IPS-20b (cell line): Measurements from ENCODE around the gene KIF16B.

Experiments
- H3K27ac ChIP-seq: one replicate; pipeline ENCODE4 v1.5.1; 2013; ENCODE audit warnings: low read length
- H3K27me3 ChIP-seq: 2 replicates; pipeline ENCODE4 v1.6.1; 2013; ENCODE audit warnings: mild to moderate bottlenecking, low read length, inconsistent platforms; ENCODE audit not compliant: insufficient read depth
- H3K36me3 ChIP-seq: 2 replicates; pipeline ENCODE4 v1.6.1; 2013; ENCODE audit warnings: low read depth, mild to moderate bottlenecking, inconsistent platforms, low read length, moderate library complexity; ENCODE audit not compliant: insufficient read depth
- H3K4me1 ChIP-seq: 2 replicates; pipeline ENCODE4 v1.6.1; 2013; ENCODE audit warnings: mild to moderate bottlenecking, control low read depth, inconsistent platforms, low read length, moderate library complexity; ENCODE audit not compliant: insufficient read depth
- H3K4me3 ChIP-seq: 2 replicates; pipeline ENCODE4 v1.5.1; 2013; ENCODE audit warnings: mild to moderate bottlenecking, low read length, inconsistent platforms
- H3K9ac ChIP-seq: 2 replicates; pipeline ENCODE4 v1.6.1; 2013; ENCODE audit warnings: low read depth, mild to moderate bottlenecking, inconsistent platforms, low read length, moderate library complexity
- H3K9me3 ChIP-seq: 2 replicates; pipeline ENCODE4 v1.6.1; 2013; ENCODE audit warnings: mild to moderate bottlenecking, low read depth, low read length, inconsistent platforms; ENCODE audit not compliant: insufficient read depth

KIF16B gene

DNA sequence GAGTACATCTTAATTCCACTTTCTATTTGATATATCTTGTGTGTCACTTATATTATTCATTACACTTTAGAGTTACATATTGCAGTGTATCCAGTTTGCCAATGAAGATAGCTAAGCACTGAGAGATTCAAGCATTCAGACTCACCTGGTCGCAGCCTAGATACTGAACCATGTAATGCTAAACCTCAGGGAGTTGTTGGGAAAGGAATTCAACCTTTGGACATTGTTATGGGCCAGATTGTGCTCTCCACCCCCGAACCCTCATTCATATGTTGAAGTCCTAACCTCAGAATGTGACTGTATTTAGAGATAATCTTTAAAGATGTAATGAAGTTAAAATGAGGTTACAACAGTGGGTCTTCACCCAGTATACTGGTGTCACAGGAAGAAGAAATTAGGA lies 13.8 kb upstream of the KIF16B start:
- Histone ChIP-seq H3K4me3 (no peak overlapping the region), H3K9me3 (no peaks in the 10 kb centered on the region), H3K4me1 (peaks cover 13% of the 10 kb centered on the region), H3K27me3 (no peaks in the 10 kb centered on the region), H3K36me3 (no peaks in the 10 kb centered on the region), H3K27ac (no peak overlapping the region), H3K9ac (no peak overlapping the region)

GRCh38 chr20:16583474-16583873 lies 10.2 kb upstream of the KIF16B start:
- Histone ChIP-seq H3K4me3 (no peak overlapping the region), H3K9me3 (no peaks in the 10 kb centered on the region), H3K27ac (no peak overlapping the region), H3K27me3 (no peaks in the 10 kb centered on the region), H3K4me1 (peaks cover 19% of the 10 kb centered on the region), H3K36me3 (no peaks in the 10 kb centered on the region), H3K9ac (no peak overlapping the region)

DNA sequence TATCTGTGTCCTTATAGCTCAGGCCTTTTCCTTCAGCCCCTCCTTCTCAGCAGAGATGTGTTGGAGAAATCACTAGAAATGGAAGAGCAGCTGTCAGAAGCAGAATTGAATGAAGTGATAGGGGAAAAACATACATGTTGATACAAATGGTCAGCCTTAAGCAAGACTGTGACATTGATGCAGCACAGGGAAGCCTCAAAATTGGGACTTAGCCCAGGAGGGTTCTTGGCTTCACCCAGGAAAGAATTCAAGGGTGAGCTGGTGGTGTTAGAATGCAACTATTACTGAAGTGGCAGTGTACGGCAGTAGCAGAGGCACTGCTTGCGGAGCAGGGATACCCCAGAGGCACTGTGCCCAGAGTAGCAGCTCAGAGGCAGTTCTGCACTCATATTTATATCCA lies 8.0 kb upstream of the KIF16B start:
- Histone ChIP-seq H3K4me3 (no peak overlapping the region), H3K27ac (no peak overlapping the region), H3K36me3 (no peaks in the 10 kb centered on the region), H3K9ac (no peak overlapping the region), H3K4me1 (peaks cover 6% of the 10 kb centered on the region; the same call in 1 of the 2 replicates), H3K27me3 (no peaks in the 10 kb centered on the region), H3K9me3 (no peaks in the 10 kb centered on the region)

GRCh38 chr20:16580620-16581019 lies 7.4 kb upstream of the KIF16B start:
- Histone ChIP-seq H3K27me3 (no peaks in the 10 kb centered on the region), H3K9ac (no peak overlapping the region), H3K27ac (no peak overlapping the region), H3K4me1 (peaks cover 6% of the 10 kb centered on the region; the same call in 1 of the 2 replicates), H3K9me3 (no peaks in the 10 kb centered on the region), H3K4me3 (no peak overlapping the region), H3K36me3 (no peaks in the 10 kb centered on the region)

DNA sequence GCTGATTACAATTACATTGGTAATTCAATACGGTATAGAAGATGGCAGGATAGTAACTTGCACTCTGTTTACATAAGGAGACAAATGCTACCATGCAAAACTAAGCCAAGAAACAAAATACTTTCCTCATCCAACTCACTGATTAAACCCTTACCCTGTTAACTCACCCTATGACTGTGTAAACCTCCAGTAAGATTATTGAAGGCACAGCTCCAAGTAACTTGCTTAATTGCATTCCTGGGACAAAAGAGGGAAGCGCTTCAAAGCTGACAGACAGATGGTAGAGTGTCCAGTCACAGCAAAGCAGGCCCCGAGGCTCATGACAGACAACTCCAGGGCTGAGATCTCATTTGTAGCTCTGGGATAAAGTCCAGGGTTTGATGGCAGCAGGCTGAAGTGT lies 6.9 kb upstream of the KIF16B start:
- Histone ChIP-seq H3K27me3 (no peaks in the 10 kb centered on the region), H3K4me1 (peaks cover 6% of the 10 kb centered on the region; the same call in 1 of the 2 replicates), H3K9me3 (no peaks in the 10 kb centered on the region), H3K4me3 (no peak overlapping the region), H3K9ac (no peak overlapping the region), H3K36me3 (no peaks in the 10 kb centered on the region), H3K27ac (no peak overlapping the region)

GRCh38 chr20:16576219-16576618 lies 3.0 kb upstream of the KIF16B start:
- no peak overlapping the region for H3K9ac ChIP-seq
- no peaks in the 10 kb centered on the region for H3K36me3 ChIP-seq
- H3K9me3 ChIP-seq = no peaks in the 10 kb centered on the region
- H3K4me1 ChIP-seq = peaks cover 6% of the 10 kb centered on the region; the same call in 1 of the 2 replicates
- H3K4me3 ChIP-seq = no peak overlapping the region
- H3K27me3 ChIP-seq = no peaks in the 10 kb centered on the region; the same call in 1 of the 2 replicates
- H3K27ac ChIP-seq = no peak overlapping the region

DNA sequence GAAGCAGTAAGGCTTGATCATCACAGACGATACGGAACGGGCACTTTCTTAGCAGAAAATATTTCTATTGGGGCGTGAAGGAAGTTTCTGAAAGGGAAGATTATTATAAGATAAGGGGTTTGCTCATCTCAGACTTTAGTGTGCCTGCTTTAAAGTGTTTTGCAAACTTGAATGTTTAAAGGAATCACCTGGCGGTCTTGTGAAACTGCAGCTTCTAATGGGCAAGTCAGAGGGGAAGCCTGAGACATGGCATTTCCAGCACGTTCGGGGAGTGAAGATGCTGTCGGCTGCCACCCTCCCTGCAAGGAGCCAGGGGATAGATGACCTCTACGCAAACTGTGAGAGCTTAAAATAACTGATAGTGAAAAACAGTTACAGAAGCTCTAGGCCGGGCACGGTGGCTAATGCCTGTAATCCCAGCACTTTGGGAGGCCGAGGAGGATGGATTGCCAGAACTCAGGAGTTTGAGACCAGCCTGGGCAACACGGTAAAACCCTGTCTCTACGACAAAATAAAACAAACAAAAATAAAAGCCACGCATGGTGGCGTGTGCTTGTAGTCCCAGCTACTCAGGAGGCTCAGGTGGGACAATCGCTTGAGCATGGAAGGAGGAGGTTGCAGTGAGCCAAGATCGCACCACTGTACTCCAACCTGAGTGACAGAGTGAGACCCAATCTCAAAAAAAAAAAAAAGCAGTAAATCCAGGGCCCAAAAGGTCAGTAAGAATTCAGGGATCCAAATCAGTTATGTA lies 2.3 kb upstream of the KIF16B start:
- Histone ChIP-seq H3K9ac (peak overlapping the region; percentile 17; the same call in 1 of the 2 replicates), H3K27ac (no peak overlapping the region), H3K27me3 (no peaks in the 10 kb centered on the region; the same call in 1 of the 2 replicates), H3K4me3 (peak overlapping the region; percentile 66), H3K4me1 (peaks cover 6% of the 10 kb centered on the region; the same call in 1 of the 2 replicates), H3K9me3 (no peaks in the 10 kb centered on the region), H3K36me3 (no peaks in the 10 kb centered on the region)

- Histone ChIP-seq H3K36me3 (no peaks in the 10 kb centered on the region), H3K27me3 (no peaks in the 10 kb centered on the region; the same call in 1 of the 2 replicates), H3K9me3 (no peaks in the 10 kb centered on the region), H3K4me3 (peak overlapping the region; percentile 66), H3K9ac (peak overlapping the region; percentile 29; the same call in 1 of the 2 replicates), H3K4me1 (peaks cover under 1% of the 10 kb centered on the region; the same call in 1 of the 2 replicates), H3K27ac (no peak overlapping the region)
Measured at GRCh38 chr20:16574656-16575355, 1.6 kb upstream of the KIF16B start.

- Histone ChIP-seq H3K9ac (no peak overlapping the region), H3K27ac (no peak overlapping the region), H3K4me3 (no peak overlapping the region), H3K36me3 (no peaks in the 10 kb centered on the region), H3K4me1 (no peaks in the 10 kb centered on the region), H3K9me3 (no peaks in the 10 kb centered on the region), H3K27me3 (no peaks in the 10 kb centered on the region; the same call in 1 of the 2 replicates)
Measured at GRCh38 chr20:16571333-16571732, 1.9 kb downstream of the KIF16B start.

DNA sequence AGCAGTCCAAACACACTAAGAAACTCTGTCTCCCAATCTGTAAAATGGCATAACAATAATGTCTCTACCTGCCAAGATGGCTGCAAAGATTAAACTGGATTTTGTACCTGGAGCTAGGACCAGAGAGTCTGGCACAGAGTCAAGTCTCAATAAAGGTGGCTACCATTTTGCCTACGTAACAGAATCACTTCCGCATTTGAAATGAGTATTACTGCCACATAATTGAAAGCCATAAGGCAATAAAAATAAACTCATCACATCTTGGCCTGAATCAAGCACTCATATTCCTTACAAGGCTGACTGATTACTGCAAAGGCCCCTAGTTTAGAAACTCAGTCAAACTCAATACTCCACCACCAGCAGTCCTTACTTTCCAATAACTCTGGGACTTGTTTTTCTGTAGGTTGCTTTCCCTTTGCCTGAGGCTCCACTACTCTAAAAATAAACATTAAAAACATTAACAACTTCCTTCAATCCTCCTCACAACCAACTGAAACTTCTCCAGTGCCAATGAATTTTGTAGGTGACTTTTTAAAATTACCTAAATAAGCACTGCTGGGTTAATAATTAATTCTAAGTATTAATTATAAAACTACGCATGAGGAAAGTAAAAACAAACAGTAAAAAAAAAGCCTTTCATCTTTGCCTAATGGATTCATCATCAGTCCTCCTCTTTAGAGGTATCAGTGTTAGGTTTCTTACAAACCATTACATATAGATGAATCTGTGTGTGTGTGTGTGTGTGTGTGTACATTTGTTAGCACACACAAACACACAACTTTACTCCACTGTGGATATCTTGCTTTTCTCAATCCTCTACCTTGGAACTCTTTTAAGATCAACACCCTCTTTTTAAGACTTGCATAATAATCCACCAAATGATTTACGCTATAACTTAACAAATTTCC lies 3.7 kb downstream of the KIF16B start:
- peaks cover 5% of the 10 kb centered on the region; the same call in 1 of the 2 replicates for H3K4me1 ChIP-seq
- H3K9ac ChIP-seq = no peak overlapping the region

DNA sequence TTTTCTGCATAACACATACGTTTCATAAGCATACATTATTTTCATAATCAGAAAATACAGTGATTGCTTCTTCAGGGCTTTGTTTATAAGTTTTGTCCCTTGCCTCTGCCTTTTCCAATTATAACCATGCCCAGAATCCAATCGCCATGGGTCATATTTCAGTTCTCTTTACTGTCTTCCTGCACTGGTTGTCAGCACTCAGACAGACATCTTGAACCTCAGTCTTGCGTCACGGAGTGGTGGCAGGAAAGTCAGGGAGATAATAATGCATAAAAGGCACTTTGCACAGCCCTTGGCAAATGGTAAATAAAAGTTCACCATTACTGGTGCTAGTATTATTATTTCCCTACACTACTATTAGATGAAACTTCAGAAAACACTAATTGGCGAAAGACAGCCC lies 7.2 kb downstream of the KIF16B start:
- H3K27ac ChIP-seq = no peak overlapping the region
- no peaks in the 10 kb centered on the region for H3K27me3 ChIP-seq
- no peaks in the 10 kb centered on the region for H3K9me3 ChIP-seq
- H3K9ac ChIP-seq = no peak overlapping the region
- no peak overlapping the region for H3K4me3 ChIP-seq
- peaks cover 5% of the 10 kb centered on the region; the same call in 1 of the 2 replicates for H3K4me1 ChIP-seq
- no peaks in the 10 kb centered on the region for H3K36me3 ChIP-seq

More for the DNA sequence above, 3.7 kb downstream of the KIF16B start:
- H3K27me3 ChIP-seq = no peaks in the 10 kb centered on the region; the same call in 1 of the 2 replicates
- H3K36me3 ChIP-seq = no peaks in the 10 kb centered on the region
- no peak overlapping the region for H3K4me3 ChIP-seq
- no peak overlapping the region for H3K27ac ChIP-seq
- H3K9me3 ChIP-seq = no peaks in the 10 kb centered on the region
